T-cell (primary cell): ENCODE data around the gene ATP9B. TPM values are rescaled to one million over a fixed set of nuclear protein-coding genes. Genes with fewer than 3 reads are reported as not detected.

Experiments
- ATAC-seq, 4 experiments: fragments of 200-7000 bp in 3 of 4; fragments of 150-1000 bp in 1 of 4; cut with Tn5 transposase; replicated peaks in 1 of 4; 1 replicate in 3 of 4; 2 replicates in 1 of 4; pipeline ENCODE4 v1.10.0; 2021; ENCODE audit warnings: moderate library complexity in 3 of 4, mild to moderate bottlenecking in 2 of 4, moderate number of reproducible peaks in 1 of 4
- CTCF ChIA-PET, 2 donors: fragments of 300-600 bp; sonication (Branson Sonifier 250); formaldehyde crosslinking; loops; one replicate each; lab custom pipeline; 2022; ENCODE audit warnings: antibody characterized with exemption in 2 of 2; lab: Charles Lee
- POLR2A ChIA-PET, 2 donors: fragments of 300-600 bp; sonication (Branson Sonifier 250); formaldehyde crosslinking; loops; one replicate each; lab custom pipeline; 2022; ENCODE audit warnings: antibody characterized with exemption in 2 of 2; lab: Charles Lee
- DNase-seq, 35 experiments: peaks; one replicate each; pipeline versions ENCODE4 v3.0.0 to v3.0.0-alpha.2; 2013 to 2023
- H3K27ac ChIP-seq: one replicate; pipeline ENCODE4 v1.5.1; 2013; ENCODE audit warnings: low read length
- H3K27me3 ChIP-seq, 2 experiments: replicated peaks in 1 of 2; 1 replicate in 1 of 2; 2 replicates in 1 of 2; pipeline versions ENCODE4 v1.6.1 to v1.7.0; 2013; ENCODE audit warnings: low read length in 1 of 2, mixed read lengths in 1 of 2; ENCODE audit not compliant: control insufficient read depth in 2 of 2, insufficient read depth in 2 of 2; ENCODE audit errors: extremely low read depth in 1 of 2
- H3K36me3 ChIP-seq, 2 donors: 1 replicate in 1 of 2; 2 replicates in 1 of 2; pipeline versions ENCODE4 v1.6.1 to v1.7.0; 2013; ENCODE audit warnings: low read length in 1 of 2; ENCODE audit not compliant: control insufficient read depth in 2 of 2, insufficient read depth in 1 of 2; ENCODE audit errors: extremely low read depth in 1 of 2
- H3K4me1 ChIP-seq, 2 experiments: 1 replicate in 1 of 2; 2 replicates in 1 of 2; pipeline versions ENCODE4 v1.6.1 to v1.7.0; 2013; ENCODE audit warnings: low read length in 2 of 2, mixed read lengths in 1 of 2; ENCODE audit not compliant: insufficient read depth in 2 of 2, control insufficient read depth in 1 of 2; ENCODE audit errors: extremely low read depth in 1 of 2
- H3K4me3 ChIP-seq, 2 donors: 1 replicate in 1 of 2; 2 replicates in 1 of 2; pipeline versions ENCODE4 v1.5.1 to v1.7.0; 2013; ENCODE audit warnings: mild to moderate bottlenecking in 2 of 2, low read length in 1 of 2, moderate library complexity in 1 of 2; ENCODE audit not compliant: control insufficient read depth in 1 of 2; ENCODE audit errors: extremely low read depth in 1 of 2
- H3K9me3 ChIP-seq: 2 replicates; pipeline ENCODE4 v1.7.0; 2013
- H3K27ac Mint-ChIP-seq, 2 donors: one replicate each; pipeline ENCODE4 v1.8.0; 2020 to 2021; ENCODE audit warnings: mild to moderate bottlenecking in 2 of 2, mixed read lengths in 2 of 2
- H3K27me3 Mint-ChIP-seq, 2 donors: one replicate each; pipeline ENCODE4 v1.8.0; 2021 to 2022; ENCODE audit warnings: mixed read lengths in 2 of 2
- H3K36me3 Mint-ChIP-seq: one replicate; pipeline ENCODE4 v1.8.0; 2021; ENCODE audit warnings: mixed read lengths
- H3K4me1 Mint-ChIP-seq, 3 donors: one replicate each; pipeline ENCODE4 v1.8.0; 2020 to 2022; ENCODE audit warnings: mixed read lengths in 3 of 3, mild to moderate bottlenecking in 1 of 3
- H3K4me3 Mint-ChIP-seq, 3 donors: one replicate each; pipeline ENCODE4 v1.8.0; 2020 to 2022; ENCODE audit warnings: mild to moderate bottlenecking in 3 of 3, mixed read lengths in 3 of 3, moderate library complexity in 3 of 3
- H3K9me3 Mint-ChIP-seq, 3 donors: one replicate each; pipeline ENCODE4 v1.8.0; 2020 to 2022; ENCODE audit warnings: mixed read lengths in 3 of 3
- WGBS: methylation state at CpG from one replicate; pipeline ENCODE4 v1.1.5; 2013; ENCODE audit warnings: missing lambda C conversion rate; ENCODE audit not compliant: insufficient coverage; 5-methylcytosine and 5-hydroxymethylcytosine counted together
- total RNA-seq, 35 experiments: library from RNA in 6 of 35; stranded (reverse) in 6 of 35; fragments of 120-200 nt in 1 of 35; gene quantifications; one replicate each; pipeline versions ENCODE4 v1.2.1 to v1.2.4 and lab custom pipeline; 2013 to 2026

ATP9B gene
- total RNA-seq, 5 donors from 2014 or later (not counting 1 experiment from before 2014, with no cell fraction given), result 54.1 to 95.2 (median 65.4) TPM

DNA sequence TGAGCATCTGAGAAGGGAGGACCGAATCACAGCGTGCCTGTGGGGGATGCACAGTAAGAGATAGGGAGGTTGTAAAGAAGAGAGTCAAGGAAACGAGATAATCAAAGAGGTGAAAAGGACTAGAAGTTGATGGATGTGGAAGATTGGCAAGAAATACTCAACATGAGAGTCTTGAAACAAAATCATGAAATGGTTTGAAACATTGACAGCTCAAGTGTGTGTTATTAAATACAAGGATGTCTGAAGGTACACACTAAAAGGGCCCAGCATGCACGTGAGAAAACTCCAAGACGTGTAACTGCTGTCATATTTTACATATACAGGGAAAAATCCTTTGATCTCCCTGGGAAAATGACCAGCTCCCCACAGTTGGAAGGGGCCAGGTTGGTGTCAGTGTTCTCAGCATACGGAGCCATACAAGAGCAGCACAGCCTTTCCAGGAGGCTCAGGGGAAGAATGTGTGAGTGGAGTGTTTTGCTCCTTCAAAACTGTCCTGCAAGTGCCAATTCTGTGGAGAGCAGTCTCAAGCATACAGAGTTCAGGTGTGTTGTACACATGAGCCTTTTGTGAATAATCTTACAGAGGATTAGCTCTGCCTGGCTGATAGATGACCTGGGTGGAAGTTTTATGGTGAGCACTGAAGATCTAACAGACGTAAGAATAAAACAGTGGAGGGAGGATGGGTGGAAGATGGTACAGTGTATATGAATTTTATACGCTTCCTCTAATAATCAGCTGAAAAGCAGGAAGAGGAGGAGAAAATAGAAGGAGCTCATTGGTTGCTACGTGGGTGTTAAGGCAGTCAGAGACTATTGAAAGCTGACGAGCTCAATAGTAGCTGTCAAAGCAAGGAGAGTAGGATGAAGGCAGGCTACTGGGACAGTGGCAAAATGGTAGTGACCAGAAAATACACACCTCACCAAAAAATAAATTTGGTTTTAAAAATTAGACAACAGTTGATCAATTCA is 126.8 kb downstream of the ATP9B start:
- H3K27me3 ChIP-seq, result no peaks in the 10 kb centered on the region
- ChIA-PET CTCF (no interaction called here), POLR2A (interaction anchor here in 1 of 2 donors (0.6 kb wide), 1 partner anchor 23 kb away, joined by 3 read pairs; no protein-coding TSS in a partner anchor)
- Mint-ChIP-seq H3K9me3 (no peaks in the 10 kb centered on the region), H3K4me1 (peaks cover 7 to 14% (median 11%) of the 10 kb centered on the region in 3 donors), H3K4me3 (no peak overlapping the region), H3K27me3 (no peaks in the 10 kb centered on the region), H3K27ac (no peak overlapping the region), H3K36me3 (peaks cover 16% of the 10 kb centered on the region)
- WGBS, result 80% methylated on average over 5 of the region's 10 CpGs
- H3K36me3 ChIP-seq, result peaks cover 0 to 28% of the 10 kb centered on the region in 2 donors
- no peaks in the 10 kb centered on the region for H3K9me3 ChIP-seq
- no peak overlapping the region for H3K4me3 ChIP-seq
- no peak for ATAC-seq
- no peaks in the 10 kb centered on the region for H3K4me1 ChIP-seq
- no peak overlapping the region for H3K27ac ChIP-seq
- no peak for DNase-seq

DNA sequence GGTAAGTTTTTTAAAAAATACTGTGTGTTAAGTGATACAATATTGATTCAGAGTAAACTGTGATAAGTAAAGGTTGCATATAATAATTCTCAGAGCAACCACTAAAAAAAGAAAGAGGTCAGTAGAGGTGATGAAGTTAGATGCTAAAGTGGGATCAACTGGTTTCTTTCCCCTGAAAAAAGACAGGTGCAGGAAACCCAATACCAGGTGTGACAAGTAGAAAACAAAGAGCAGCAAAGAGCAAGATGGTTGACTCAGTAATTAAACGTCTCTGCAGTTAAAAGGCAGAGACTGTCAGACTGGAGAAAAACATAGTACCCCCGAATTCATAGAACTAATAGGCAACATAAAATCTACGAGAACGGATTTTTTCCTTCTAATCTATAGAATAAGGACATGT is 128.3 kb downstream of the ATP9B start:
- no peak overlapping the region for H3K27ac Mint-ChIP-seq
- ChIA-PET CTCF (no interaction called here), POLR2A (no interaction called here)
- Histone ChIP-seq H3K36me3 (peaks cover 0 to 28% of the 10 kb centered on the region in 2 donors), H3K4me3 (no peak overlapping the region), H3K9me3 (no peaks in the 10 kb centered on the region), H3K27me3 (no peaks in the 10 kb centered on the region), H3K27ac (no peak overlapping the region), H3K4me1 (no peaks in the 10 kb centered on the region)
- H3K27me3 Mint-ChIP-seq, result no peaks in the 10 kb centered on the region
- DNase-seq (no peak), ATAC-seq (no peak)
- H3K36me3 Mint-ChIP-seq, result peaks cover 10% of the 10 kb centered on the region
- no peaks in the 10 kb centered on the region for H3K9me3 Mint-ChIP-seq
- WGBS, result no CpG with 5 or more reads among the region's 4 CpGs
- H3K4me3 Mint-ChIP-seq, result no peak overlapping the region
- peaks cover 7 to 15% (median 14%) of the 10 kb centered on the region in 3 donors for H3K4me1 Mint-ChIP-seq

- no peaks in the 10 kb centered on the region for H3K9me3 Mint-ChIP-seq
Observed at GRCh38 chr18:79199691-79200374, 130.6 kb downstream of the ATP9B start.

DNA sequence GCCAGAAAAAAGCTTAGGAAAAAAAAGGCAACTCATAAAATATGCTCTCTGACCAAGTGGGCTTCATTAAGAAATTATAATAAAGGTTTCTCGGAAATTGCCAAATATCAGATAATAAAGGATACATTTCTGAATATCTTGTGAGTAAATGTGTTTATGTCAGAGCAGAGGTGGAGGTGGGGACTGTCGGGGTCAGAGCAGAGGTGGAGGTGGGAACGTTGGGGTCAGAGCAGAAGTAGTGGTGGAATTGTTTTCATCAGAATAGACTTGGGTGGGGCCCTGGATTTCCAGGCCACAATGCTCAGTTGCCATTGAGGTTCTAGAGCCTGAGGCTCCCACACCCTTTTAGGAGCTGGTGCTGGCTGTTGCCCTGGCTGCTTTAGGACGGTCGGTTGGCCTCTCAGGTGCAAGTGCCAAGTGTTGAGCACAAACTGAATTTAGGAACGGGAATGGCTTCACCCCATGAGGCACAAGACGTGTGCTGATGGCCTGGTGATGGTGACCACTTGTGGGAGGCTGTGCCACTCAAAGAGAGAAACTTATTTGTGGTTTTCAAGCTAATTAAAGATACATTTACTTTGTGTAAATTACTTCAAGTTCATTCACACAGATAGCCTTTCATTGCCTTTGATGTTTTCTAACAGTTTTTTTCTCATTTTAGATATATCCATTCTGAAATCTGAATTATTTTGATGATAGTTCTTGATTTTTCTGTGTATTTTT is 131.5 kb downstream of the ATP9B start:
- Mint-ChIP-seq H3K4me3 (no peak overlapping the region), H3K9me3 (no peaks in the 10 kb centered on the region), H3K27ac (peak overlapping the region; percentile 0 to 43), H3K36me3 (peaks cover 20% of the 10 kb centered on the region), H3K27me3 (no peaks in the 10 kb centered on the region), H3K4me1 (peaks cover 7 to 26% (median 24%) of the 10 kb centered on the region in 3 donors)
- Histone ChIP-seq H3K27me3 (no peaks in the 10 kb centered on the region), H3K9me3 (no peaks in the 10 kb centered on the region), H3K4me3 (no peak overlapping the region), H3K4me1 (no peaks in the 10 kb centered on the region), H3K36me3 (peaks cover 0 to 8% of the 10 kb centered on the region in 2 donors), H3K27ac (no peak overlapping the region)
- DNase-seq, result peak in 12 of 35 experiments; percentile 2 to 42 (median 14)
- peak in 3 of 4 experiments; percentile 57 to 65 (median 60) for ATAC-seq
- WGBS, result 80% methylated on average over 7 of the region's 7 CpGs
- ChIA-PET CTCF (no interaction called here), POLR2A (interaction anchor here in 1 of 2 donors (0.5 kb wide), 1 partner anchor 131 kb away, joined by 3 read pairs; the partner anchor contains the start of gene ATP9B)

More at GRCh38 chr18:79199691-79200374, 130.6 kb downstream of the ATP9B start:
- H3K27me3 Mint-ChIP-seq, result no peaks in the 10 kb centered on the region
- Histone ChIP-seq H3K4me3 (no peak overlapping the region), H3K4me1 (no peaks in the 10 kb centered on the region), H3K9me3 (no peaks in the 10 kb centered on the region), H3K36me3 (peaks cover 0 to 15% of the 10 kb centered on the region in 2 donors), H3K27ac (no peak overlapping the region), H3K27me3 (no peaks in the 10 kb centered on the region)
- peak in 1 of 35 experiments; percentile 17 for DNase-seq
- peaks cover 7 to 26% (median 24%) of the 10 kb centered on the region in 3 donors for H3K4me1 Mint-ChIP-seq
- CTCF ChIA-PET, result no interaction called here
- WGBS, result no CpG with 5 or more reads among the region's 7 CpGs
- ATAC-seq, result no peak
- peak overlapping the region in 1 of 2 donors; percentile 72 for H3K27ac Mint-ChIP-seq
- H3K4me3 Mint-ChIP-seq, result no peak overlapping the region
- POLR2A ChIA-PET, result no interaction called here
- H3K36me3 Mint-ChIP-seq, result peaks cover 14% of the 10 kb centered on the region

GRCh38 chr18:79203017-79203605 is 133.9 kb downstream of the ATP9B start:
- Histone ChIP-seq H3K36me3 (peaks cover 5 to 12% of the 10 kb centered on the region in 2 donors), H3K4me3 (no peak overlapping the region), H3K27me3 (no peaks in the 10 kb centered on the region), H3K9me3 (no peaks in the 10 kb centered on the region), H3K4me1 (no peaks in the 10 kb centered on the region), H3K27ac (no peak overlapping the region)
- peak in 2 of 35 experiments; percentile 7 to 23 for DNase-seq
- no peaks in the 10 kb centered on the region for H3K27me3 Mint-ChIP-seq
- CTCF ChIA-PET, result no interaction called here
- H3K27ac Mint-ChIP-seq, result peak overlapping the region; percentile 12 to 49
- peaks cover 14 to 27% (median 26%) of the 10 kb centered on the region in 3 donors for H3K4me1 Mint-ChIP-seq
- no peaks in the 10 kb centered on the region for H3K9me3 Mint-ChIP-seq
- 85% methylated on average over 8 of the region's 8 CpGs for WGBS
- no peak overlapping the region for H3K4me3 Mint-ChIP-seq
- peak in 3 of 4 experiments; percentile 60 to 88 (median 74) for ATAC-seq
- peaks cover 31% of the 10 kb centered on the region for H3K36me3 Mint-ChIP-seq
- POLR2A ChIA-PET, result no interaction called here
